HepG2 (cell line): ENCODE results near the gene SPATS2. TPM values are rescaled to one million over a fixed set of nuclear protein-coding genes. Genes with fewer than 3 reads are reported as not detected.

Experiments used
- AHR ChIP-seq: IDR thresholded peaks from 2 replicates; pipeline ENCODE4 v1.6.1; 2018; ENCODE audit warnings: missing genetic modification reagents, missing compliant biosample characterization
- ARNT2 ChIP-seq: sonication (generic); formaldehyde crosslinking; IDR thresholded peaks from 2 replicates; pipeline ENCODE4 v1.8.0; 2022; ENCODE audit warnings: mild to moderate bottlenecking, low read depth, missing genetic modification reagents, moderate library complexity
- CAMTA2 ChIP-seq: sonication (generic); formaldehyde crosslinking; IDR thresholded peaks from 2 replicates; pipeline ENCODE4 v1.4.0; 2020; ENCODE audit warnings: mild to moderate bottlenecking, missing genetic modification reagents, borderline replicate concordance
- CENPX ChIP-seq: sonication (generic); formaldehyde crosslinking; IDR thresholded peaks from 2 replicates; pipeline ENCODE4 v1.9.0; 2021; ENCODE audit warnings: mild to moderate bottlenecking, missing genetic modification reagents, moderate library complexity
- EED ChIP-seq: sonication (generic); formaldehyde crosslinking; IDR thresholded peaks from 2 replicates; pipeline ENCODE4 v1.5.0; 2020; ENCODE audit warnings: mild to moderate bottlenecking, missing genetic modification reagents
- GFI1 ChIP-seq: sonication (generic); formaldehyde crosslinking; IDR thresholded peaks from 2 replicates; pipeline ENCODE4 v1.5.0; 2020; ENCODE audit warnings: missing genetic modification reagents, mild to moderate bottlenecking, borderline replicate concordance
- HBP1 ChIP-seq: IDR thresholded peaks from 2 replicates; pipeline ENCODE4 v1.6.1; 2016; ENCODE audit warnings: low read depth, control low read depth
- HOXA5 ChIP-seq: sonication (generic); formaldehyde crosslinking; IDR thresholded peaks from 2 replicates; pipeline ENCODE4 v1.4.0; 2020; ENCODE audit warnings: missing genetic modification reagents
- MAZ ChIP-seq, 2 experiments: sonication (generic) in 1 of 2; formaldehyde crosslinking in 1 of 2; IDR thresholded peaks; 2 replicates each; pipeline versions ENCODE4 v1.5.0 to v1.6.1; 2012 to 2020; ENCODE audit warnings: low read depth in 2 of 2, mild to moderate bottlenecking in 2 of 2, borderline replicate concordance in 1 of 2, improper control_type of control experiment in 1 of 2, low read length in 1 of 2, missing genetic modification reagents in 1 of 2, moderate library complexity in 1 of 2
- MED1 ChIP-seq: sonication (generic); formaldehyde crosslinking; IDR thresholded peaks from 2 replicates; pipeline ENCODE4 v1.4.0; 2020; ENCODE audit warnings: missing genetic modification reagents
- MYC ChIP-seq: sonication (generic); formaldehyde crosslinking; IDR thresholded peaks from 2 replicates; pipeline ENCODE4 v1.9.0; 2021; ENCODE audit warnings: missing genetic modification reagents, borderline replicate concordance
- MYPOP ChIP-seq: sonication (generic); formaldehyde crosslinking; IDR thresholded peaks from 2 replicates; pipeline ENCODE4 v1.8.1; 2023; ENCODE audit warnings: mild to moderate bottlenecking, moderate library complexity, missing genetic modification reagents
- RBAK ChIP-seq: sonication (generic); formaldehyde crosslinking; IDR thresholded peaks from 2 replicates; pipeline ENCODE4 v1.5.1; 2020; ENCODE audit warnings: mild to moderate bottlenecking, missing genetic modification reagents
- RFXANK ChIP-seq: IDR thresholded peaks from 2 replicates; pipeline ENCODE4 v1.6.1; 2016
- SALL2 ChIP-seq: sonication (generic); formaldehyde crosslinking; IDR thresholded peaks from 2 replicates; pipeline ENCODE4 v1.8.1; 2023; ENCODE audit warnings: mild to moderate bottlenecking, missing genetic modification reagents, inconsistent platforms
- ZNF20 ChIP-seq: sonication (generic); formaldehyde crosslinking; IDR thresholded peaks from 2 replicates; pipeline ENCODE4 v1.4.0; 2020; ENCODE audit warnings: mild to moderate bottlenecking, moderate library complexity, missing genetic modification reagents
- ZNF335 ChIP-seq: sonication (generic); formaldehyde crosslinking; IDR thresholded peaks from 2 replicates; pipeline ENCODE4 v1.4.0; 2020; ENCODE audit warnings: missing genetic modification reagents
- ZNF354B ChIP-seq: sonication (generic); formaldehyde crosslinking; IDR thresholded peaks from 2 replicates; pipeline ENCODE4 v1.8.0; 2022; ENCODE audit warnings: mild to moderate bottlenecking, missing genetic modification reagents
- ZNF672 ChIP-seq: sonication (generic); formaldehyde crosslinking; IDR thresholded peaks from 2 replicates; pipeline ENCODE4 v1.8.1; 2022; ENCODE audit warnings: missing genetic modification reagents
- ZNF770 ChIP-seq: sonication (generic); formaldehyde crosslinking; IDR thresholded peaks from 2 replicates; pipeline ENCODE4 v1.5.0; 2020; ENCODE audit warnings: mild to moderate bottlenecking, missing genetic modification reagents
- ZNF784 ChIP-seq: sonication (generic); formaldehyde crosslinking; IDR thresholded peaks from 2 replicates; pipeline ENCODE4 v1.5.1; 2020; ENCODE audit warnings: missing genetic modification reagents, mild to moderate bottlenecking, borderline replicate concordance
- ZNF839 ChIP-seq: sonication (generic); formaldehyde crosslinking; IDR thresholded peaks from 2 replicates; pipeline ENCODE4 v1.4.0; 2020; ENCODE audit warnings: missing genetic modification reagents, mild to moderate bottlenecking, borderline replicate concordance
- ZNF878 ChIP-seq: sonication (generic); formaldehyde crosslinking; IDR thresholded peaks from 2 replicates; pipeline ENCODE4 v1.8.1; 2023; ENCODE audit warnings: mild to moderate bottlenecking, missing genetic modification reagents, moderate library complexity
- ZNF883 ChIP-seq: sonication (generic); formaldehyde crosslinking; IDR thresholded peaks from 2 replicates; pipeline ENCODE4 v1.5.1; 2020; ENCODE audit warnings: mild to moderate bottlenecking, missing genetic modification reagents; ENCODE audit errors: not compliant biosample characterization
- ZSCAN20 ChIP-seq: sonication (generic); formaldehyde crosslinking; IDR thresholded peaks from 2 replicates; pipeline ENCODE4 v1.4.0; 2020; ENCODE audit warnings: missing genetic modification reagents, mild to moderate bottlenecking, borderline replicate concordance
- polyA plus RNA-seq, 8 experiments: library from polyadenylated mRNA; depleted of rRNA in 3 of 8; stranded (reverse) in 7 of 8; unstranded in 1 of 8; fragments of >200 nt; fragmentation: Illumina TruSeq in 4 of 8; extraction: Trizol in 4 of 8; gene quantifications; 2 replicates each; pipeline versions ENCODE4 v1.2.1 to v1.2.3, GENCODE V29; 2011 to 2016; ENCODE audit warnings: low read depth in 4 of 8, missing spikeins in 1 of 8, mixed read lengths in 1 of 8; ENCODE audit not compliant: insufficient read depth in 1 of 8
- total RNA-seq, 5 experiments: library from RNA; depleted of rRNA; stranded (reverse); fragments of >200 nt; fragmentation: Illumina TruSeq; extraction: Trizol; gene quantifications; 2 replicates each; pipeline ENCODE4 v1.2.3, GENCODE V29; 2016; ENCODE audit warnings: low read depth in 1 of 5

SPATS2 gene
- total and polyA plus RNA-seq, 2 of the 13 experiments (the other 11 are each of a cell fraction or from before 2014, with no cell fraction given): 19.3 to 28.1 TPM

DNA sequence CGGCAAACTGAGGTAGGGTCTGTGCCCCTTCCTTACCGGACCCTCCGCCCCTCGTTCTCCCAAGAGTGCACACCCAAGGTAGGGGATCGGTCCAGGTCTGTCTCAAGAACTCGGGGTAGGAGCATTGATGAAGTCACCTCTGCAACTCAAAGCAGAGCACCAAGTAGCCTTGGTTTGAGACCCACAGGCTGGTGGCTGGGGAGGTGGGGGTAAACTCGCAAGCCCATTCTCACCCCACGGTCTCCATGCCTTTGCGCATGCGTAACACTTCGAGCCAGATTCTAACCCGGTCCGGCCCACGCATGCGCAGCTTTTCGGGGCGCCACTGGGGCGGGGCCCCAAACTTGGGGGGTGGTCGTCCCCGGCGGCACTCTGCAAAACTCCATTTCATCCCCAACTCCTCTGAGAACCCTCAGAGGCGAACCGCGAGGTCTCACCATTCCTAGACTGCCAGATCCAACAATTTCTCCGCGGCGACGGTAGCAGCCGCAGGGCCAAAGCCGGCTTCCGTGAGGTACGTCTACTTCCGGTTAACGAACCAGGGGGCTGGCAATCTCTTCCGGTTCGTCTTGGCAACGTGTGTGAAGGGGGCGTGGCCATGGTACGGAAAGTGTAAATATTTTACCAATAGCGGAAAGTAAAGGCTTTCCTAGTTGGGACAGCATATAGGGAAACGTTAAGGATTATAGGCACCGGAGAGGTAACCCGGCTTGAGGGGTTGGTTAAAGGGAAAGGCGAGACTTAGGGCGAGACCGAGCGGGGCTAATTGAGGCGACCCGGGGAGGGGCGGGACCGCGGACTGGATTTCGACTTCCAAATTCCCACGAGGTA is 200.6 kb downstream of the SPATS2 start, which contains the start of gene MCRS1 (continued):
- no peak; the same call in 1 of the 2 replicates for TF ChIP-seq HBP1 (CRISPR knock-in tag)
- no peak for TF ChIP-seq ZSCAN20 (CRISPR knock-in tag)
- no peak for TF ChIP-seq RBAK (CRISPR knock-in tag)
- no peak; the same call in 1 of the 2 replicates for TF ChIP-seq ZNF335
- TF ChIP-seq CAMTA2 (CRISPR knock-in tag): no peak
- TF ChIP-seq MYC (CRISPR knock-in tag): peak; percentile 86
- no peak for TF ChIP-seq EED (CRISPR knock-in tag)
- peak; percentile 58; the same call in 1 of the 2 replicates for TF ChIP-seq MAZ (IDR thresholded peaks at IDR 0.05; ENCODE audit: borderline replicate concordance, low read depth, low read length)
- TF ChIP-seq MAZ (CRISPR knock-in tag; IDR thresholded peaks at IDR 0.05; ENCODE audit: low read depth): peak; percentile 66; the same call in 1 of the 2 replicates
- peak; percentile 52; the same call in 1 of the 2 replicates for TF ChIP-seq ZNF878 (CRISPR knock-in tag)
- 0 out of 2 replicates have a peak, but pooled peaks have one; percentile 63 for TF ChIP-seq MYPOP (CRISPR knock-in tag)
- TF ChIP-seq GFI1 (CRISPR knock-in tag): no peak; the same call in 1 of the 2 replicates
- peak; percentile 56 for TF ChIP-seq MED1 (CRISPR knock-in tag)
- no peak for TF ChIP-seq ZNF672 (CRISPR knock-in tag)
- TF ChIP-seq SALL2: no peak
- peak; percentile 99; the same call in 1 of the 2 replicates for TF ChIP-seq ZNF839
- TF ChIP-seq ZNF354B (CRISPR knock-in tag): no peak
- TF ChIP-seq RFXANK (CRISPR knock-in tag): no peak
- no peak for TF ChIP-seq ARNT2 (CRISPR knock-in tag)
- 0 out of 2 replicates have a peak, but pooled peaks have one; percentile 39 for TF ChIP-seq ZNF784 (CRISPR knock-in tag)
- no peak for TF ChIP-seq ZNF770 (CRISPR knock-in tag)
- TF ChIP-seq ZNF883: no peak
- TF ChIP-seq CENPX: no peak
- TF ChIP-seq HOXA5: no peak
- no peak for TF ChIP-seq AHR (CRISPR knock-in tag)
- no peak for TF ChIP-seq ZNF20 (CRISPR knock-in tag)
